HG03066 (cell line): Measurements from ENCODE around the gene ATP6V0E1.
A peak's percentile ranks its signal among the peaks of the same experiment; 100 is the strongest.
"Not testable (repeated sequence)": the region's sequence is repeated elsewhere in the genome, so short reads cannot be mapped to it uniquely, and the experiment has no call there.

Source experiments
- ATAC-seq: cut with Tn5 transposase; IDR thresholded peaks from one replicate; pipeline ENCODE4 v1.9.1; 2021; ENCODE audit warnings: low read depth; ENCODE audit not compliant: unreplicated experiment

The ATP6V0E1 gene

DNA sequence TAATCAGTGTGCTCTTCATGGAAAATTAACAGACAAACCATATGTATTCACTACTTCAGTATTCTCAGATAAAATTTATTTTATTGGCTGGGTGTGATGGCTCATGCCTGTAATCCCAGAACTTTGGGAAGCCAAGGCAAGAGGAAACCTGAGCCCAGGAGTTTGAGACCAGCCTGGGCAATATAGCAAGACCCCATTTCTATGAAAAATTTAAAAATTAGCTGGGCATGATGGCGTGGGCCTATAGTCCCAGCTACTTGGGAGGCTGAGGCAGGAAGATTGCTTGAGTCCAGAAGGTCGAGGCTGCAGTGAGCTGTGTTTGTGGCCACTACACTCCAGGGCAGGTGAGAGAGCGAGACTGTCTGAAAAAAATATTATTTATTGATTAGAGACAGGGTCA, 49.2 kb downstream of the ATP6V0E1 start:
- ATAC-seq: no peak

GRCh38 chr5:173033923-173034322, 50.4 kb downstream of the ATP6V0E1 start:
- ATAC-seq: no peak

GRCh38 chr5:173035904-173036707, 52.5 kb downstream of the ATP6V0E1 start:
- peak; percentile 60 for ATAC-seq

- no peak for ATAC-seq
Measured at GRCh38 chr5:173039188-173039587, 55.6 kb downstream of the ATP6V0E1 start.

GRCh38 chr5:173039964-173040363, 56.4 kb downstream of the ATP6V0E1 start:
- ATAC-seq: no peak

GRCh38 chr5:173041881-173042762, 58.6 kb downstream of the ATP6V0E1 start:
- ATAC-seq: no peak

GRCh38 chr5:173042763-173043107, 59.2 kb downstream of the ATP6V0E1 start:
- ATAC-seq: no peak

- no peak for ATAC-seq
Measured at GRCh38 chr5:173045474-173045873, 61.9 kb downstream of the ATP6V0E1 start.

DNA sequence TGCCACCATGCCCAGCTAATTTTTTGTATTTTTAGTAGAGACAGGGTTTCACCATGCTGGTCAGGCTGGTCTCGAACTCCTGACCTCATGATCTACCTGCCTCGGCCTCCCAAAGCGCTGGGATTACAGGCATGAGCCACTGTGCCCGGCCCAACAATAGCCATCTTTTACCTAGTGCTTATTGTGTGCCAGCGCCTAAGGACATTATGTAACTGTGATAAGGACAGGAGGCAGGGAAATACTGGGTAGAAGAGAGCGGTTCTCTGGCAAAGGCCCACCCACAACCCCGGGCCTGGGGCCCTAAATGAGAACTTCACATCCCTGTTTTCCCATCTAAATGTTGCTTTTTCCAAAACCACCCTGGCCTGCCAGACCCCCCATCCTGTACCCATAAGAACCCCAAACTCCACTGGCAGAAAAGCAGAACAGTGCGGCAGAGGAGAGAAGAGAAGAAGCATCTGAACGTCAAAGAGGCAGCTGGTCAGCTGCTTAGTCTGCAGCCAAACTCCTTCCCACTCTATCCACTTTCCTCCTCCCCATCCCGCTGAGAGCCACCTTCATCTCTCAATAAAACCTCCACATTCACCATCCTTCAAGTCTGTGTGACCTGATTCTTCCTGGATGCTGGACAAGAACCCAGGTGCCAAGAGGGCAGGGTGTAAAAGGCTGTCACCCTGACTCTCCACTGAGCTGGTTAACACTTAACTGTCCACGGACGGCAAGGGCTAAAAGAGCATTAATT, 63.7 kb downstream of the ATP6V0E1 start:
- not testable (repeated sequence) for ATAC-seq

DNA sequence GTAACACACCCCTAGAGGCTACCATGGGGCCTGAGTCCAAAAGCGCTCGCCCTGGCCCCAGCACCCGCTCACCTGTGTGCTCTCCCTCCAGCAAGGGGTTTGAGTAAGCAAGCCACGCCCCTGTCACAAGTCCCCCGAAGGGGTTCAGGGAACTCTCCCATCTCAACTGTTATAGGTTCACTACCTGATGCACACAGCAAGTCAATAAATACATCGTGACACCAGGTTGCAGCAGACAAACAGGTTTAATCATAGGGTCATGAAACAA, 64.2 kb downstream of the ATP6V0E1 start:
- ATAC-seq: no peak

GRCh38 chr5:173050791-173051190, 67.2 kb downstream of the ATP6V0E1 start:
- ATAC-seq: no peak

DNA sequence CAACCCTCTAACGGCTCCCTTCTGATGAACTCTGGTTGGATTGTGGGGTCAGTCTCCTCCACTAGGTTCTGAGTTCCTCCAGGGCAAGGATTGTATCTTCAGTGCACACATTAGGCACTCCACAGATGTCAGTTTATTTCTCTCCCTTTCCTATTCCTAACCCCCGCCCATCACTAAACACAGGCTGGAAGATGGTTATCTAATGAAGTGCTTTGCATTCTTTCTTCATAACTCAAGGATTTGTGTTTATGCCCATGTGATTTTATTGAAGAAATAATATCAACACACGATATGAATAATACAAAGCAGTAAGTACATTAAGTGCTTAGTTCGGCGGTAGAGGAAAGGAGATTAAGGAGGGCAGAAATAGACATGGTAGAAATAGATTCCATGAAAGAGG, 68.2 kb downstream of the ATP6V0E1 start:
- ATAC-seq: no peak

DNA sequence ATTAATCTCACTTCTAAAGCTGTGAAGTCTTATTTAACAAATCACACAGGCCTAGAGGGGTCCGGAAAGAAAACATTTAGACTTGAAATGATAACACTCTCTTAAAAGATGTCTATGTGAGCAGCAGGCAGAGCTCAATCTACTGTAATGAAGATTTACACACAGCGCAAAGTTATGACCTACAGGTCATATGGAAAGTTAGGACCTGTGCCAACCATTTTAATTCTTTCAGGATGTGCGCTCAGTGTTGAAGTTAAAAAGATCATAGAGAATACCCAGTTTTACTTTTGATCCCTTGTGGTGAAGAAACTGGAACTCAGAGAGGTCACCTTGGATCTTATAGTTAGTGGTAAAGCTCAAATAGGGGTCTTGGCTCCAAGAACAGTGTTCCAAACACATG, 69.5 kb downstream of the ATP6V0E1 start:
- no peak for ATAC-seq

GRCh38 chr5:173055042-173055721, 71.6 kb downstream of the ATP6V0E1 start:
- ATAC-seq: no peak

GRCh38 chr5:173055722-173055982, 72.1 kb downstream of the ATP6V0E1 start:
- ATAC-seq: no peak

- ATAC-seq: peak; percentile 64
Measured at GRCh38 chr5:173055983-173056782, 72.6 kb downstream of the ATP6V0E1 start, which contains the start of gene CREBRF. CREBRF (plus strand) TSS chr5:173056352; CDS start chr5:173080776, 24,424 bp downstream.

DNA sequence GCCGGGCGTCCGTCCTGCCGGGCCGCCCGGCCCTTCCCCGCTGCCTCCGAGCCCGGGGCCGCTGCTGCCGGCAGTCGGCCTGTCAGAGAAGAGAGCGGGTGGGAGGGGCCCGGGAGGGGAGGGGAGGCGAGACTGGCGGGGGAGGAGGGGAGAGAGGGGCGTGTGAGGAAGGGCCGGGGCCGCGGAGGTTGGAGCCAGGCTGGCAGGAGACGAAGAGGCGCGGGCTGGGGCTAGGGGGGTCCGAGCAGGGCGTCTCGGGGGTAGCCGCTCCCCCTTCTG, 73.2 kb downstream of the ATP6V0E1 start:
- peak; percentile 27 for ATAC-seq

DNA sequence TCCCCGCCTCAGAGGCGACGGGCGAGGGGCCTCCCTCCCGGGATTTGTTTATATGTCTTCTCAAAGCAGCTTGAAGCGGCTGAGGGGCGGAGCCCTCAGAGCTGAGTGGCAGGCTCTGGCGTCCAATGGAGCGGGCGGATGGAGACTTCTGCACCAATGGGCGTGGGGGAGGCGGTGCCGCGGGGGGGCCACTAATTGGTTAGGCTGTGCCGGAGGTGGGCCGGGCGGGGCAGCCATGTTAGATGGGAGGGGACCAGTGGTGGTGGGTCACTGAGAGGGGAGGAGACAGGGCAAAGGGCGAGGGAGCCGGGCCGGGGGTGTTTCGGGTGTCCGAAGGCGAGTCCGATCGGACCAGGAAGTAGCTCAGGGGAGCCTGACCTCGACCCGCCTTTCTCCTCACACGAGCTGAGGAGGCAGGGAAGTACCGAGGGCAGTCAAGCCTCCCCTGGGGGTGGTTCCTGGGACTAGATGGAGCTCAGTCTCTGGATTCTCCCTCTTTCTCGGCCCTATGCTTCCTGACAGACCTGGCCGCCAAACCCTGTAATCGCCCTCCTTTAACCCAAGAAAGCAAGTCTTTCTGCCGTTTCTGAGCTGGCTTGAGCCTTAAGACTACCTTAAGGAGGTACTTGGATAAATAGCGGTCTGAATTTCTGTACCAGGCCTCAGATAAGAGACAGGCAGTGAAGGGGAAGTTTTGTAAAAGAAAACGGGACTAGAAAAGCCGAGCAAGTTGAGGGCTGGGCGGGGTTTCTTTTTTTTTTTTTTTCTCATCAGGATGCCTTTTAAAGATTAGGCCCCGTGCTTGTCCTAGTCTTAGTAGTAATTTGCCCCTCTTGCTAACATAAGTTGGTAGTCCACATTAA, 73.7 kb downstream of the ATP6V0E1 start:
- peak; percentile 74 for ATAC-seq

DNA sequence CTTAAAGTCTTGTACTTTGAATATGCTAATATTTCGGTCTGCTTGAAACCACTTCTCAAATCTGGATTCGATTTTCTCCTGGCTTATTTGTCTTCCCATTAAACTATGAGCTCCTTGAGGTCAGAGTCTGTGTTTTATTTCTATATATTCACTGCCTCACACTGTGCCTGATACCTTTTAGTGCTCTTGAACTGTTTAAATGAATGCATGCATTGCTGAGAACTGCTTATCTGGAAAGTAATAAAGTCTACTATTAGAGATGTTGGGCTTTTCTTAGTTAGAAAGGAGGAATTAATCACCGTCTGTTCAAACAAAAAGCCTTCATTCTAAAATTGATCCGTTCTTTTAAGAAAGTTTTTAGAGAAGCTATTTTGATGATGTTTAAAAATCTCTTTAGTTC, 78.6 kb downstream of the ATP6V0E1 start:
- ATAC-seq: no peak
